Suprapubic skin (tissue), 4 donors: Measurements from ENCODE around the gene PAPSS2. TPM values are rescaled to one million over a fixed set of nuclear protein-coding genes. Genes with fewer than 3 reads are reported as not detected.

ENCODE experiments used
- DNase-seq, 2 donors: peaks; one replicate each; pipeline ENCODE4 v3.0.0-alpha.2; 2019; ENCODE audit warnings: low spot score in 2 of 2
- H3K27ac ChIP-seq: fragments of 200-600 bp; sonication (generic); one replicate; pipeline ENCODE4 v1.5.1; 2019
- H3K27me3 ChIP-seq: fragments of 200-600 bp; sonication (generic); one replicate; pipeline ENCODE4 v1.5.1; 2019
- H3K36me3 ChIP-seq: fragments of 200-600 bp; sonication (generic); one replicate; pipeline ENCODE4 v1.5.1; 2019
- H3K4me1 ChIP-seq: fragments of 200-600 bp; sonication (generic); one replicate; pipeline ENCODE4 v1.5.1; 2019
- H3K4me3 ChIP-seq: fragments of 200-600 bp; sonication (generic); one replicate; pipeline ENCODE4 v1.5.1; 2019; ENCODE audit warnings: mild to moderate bottlenecking
- H3K9me3 ChIP-seq: fragments of 200-600 bp; sonication (generic); one replicate; pipeline ENCODE4 v1.5.1; 2019
- EP300 ChIP-seq: sonication (generic); formaldehyde crosslinking; IDR thresholded peaks from one replicate; pipeline ENCODE4 v1.6.1; 2017; ENCODE audit warnings: antibody characterized with exemption
- POLR2A ChIP-seq, 2 donors: fragments of 450-650 bp; IDR thresholded peaks; one replicate each; pipeline ENCODE4 v1.6.1; 2017; ENCODE audit warnings: antibody characterized with exemption in 2 of 2, mild to moderate bottlenecking in 2 of 2, moderate library complexity in 2 of 2
- POLR2AphosphoS5 ChIP-seq, 3 donors: sonication (generic); formaldehyde crosslinking; IDR thresholded peaks; one replicate each; pipeline ENCODE4 v1.6.1; 2017; ENCODE audit warnings: antibody characterized with exemption in 3 of 3
- WGBS: methylation state at CpG from one replicate; pipeline ENCODE4 v1.1.5; 2018; 5-methylcytosine and 5-hydroxymethylcytosine counted together
- total RNA-seq, 4 donors: library from RNA; depleted of rRNA; stranded (reverse); fragments of >200 nt; gene quantifications; one replicate each; pipeline ENCODE4 v1.1.0, GENCODE V29; 2016
- TF ChIP-seq, protein P1 (sequence below), 2 donors: fragments of 200-600 bp in 1 of 2; fragments of 450-650 bp in 1 of 2; sonication (generic) in 1 of 2; IDR thresholded peaks; one replicate each; pipeline ENCODE4 v1.5.1; 2016 to 2019; ENCODE audit warnings: antibody characterized with exemption in 2 of 2, mild to moderate bottlenecking in 1 of 2, moderate library complexity in 1 of 2

The PAPSS2 gene
- total RNA-seq, 4 donors from 2014 or later, result 2.4 to 5.6 (median 3.4) TPM

DNA sequence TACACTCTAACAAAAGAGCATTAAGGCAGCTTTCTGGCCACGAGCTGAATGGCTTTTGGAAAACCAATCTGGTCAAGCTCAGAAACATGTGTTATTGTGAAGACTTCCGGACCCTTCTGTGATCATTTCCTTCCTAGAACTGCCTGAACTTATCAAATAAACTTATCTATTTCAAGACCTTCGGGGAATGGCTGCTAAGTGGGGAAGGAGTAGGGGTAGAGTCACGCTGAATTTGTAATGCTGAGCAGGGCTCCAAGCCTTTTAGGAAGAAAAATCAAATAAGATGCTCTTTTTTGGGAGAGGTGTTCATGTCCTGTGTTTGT is 56.6 kb downstream of the PAPSS2 start:
- Histone ChIP-seq H3K4me3 (no peak overlapping the region), H3K27ac (no peak overlapping the region), H3K27me3 (no peaks in the 10 kb centered on the region), H3K36me3 (no peaks in the 10 kb centered on the region), H3K9me3 (no peaks in the 10 kb centered on the region), H3K4me1 (peaks cover 5% of the 10 kb centered on the region)
- TF ChIP-seq EP300 (no peak), POLR2A (IDR thresholded peaks at IDR 0.05) (no peak), POLR2AphosphoS5 (IDR thresholded peaks at IDR 0.05) (no peak)
- TF ChIP-seq, protein P1, sequence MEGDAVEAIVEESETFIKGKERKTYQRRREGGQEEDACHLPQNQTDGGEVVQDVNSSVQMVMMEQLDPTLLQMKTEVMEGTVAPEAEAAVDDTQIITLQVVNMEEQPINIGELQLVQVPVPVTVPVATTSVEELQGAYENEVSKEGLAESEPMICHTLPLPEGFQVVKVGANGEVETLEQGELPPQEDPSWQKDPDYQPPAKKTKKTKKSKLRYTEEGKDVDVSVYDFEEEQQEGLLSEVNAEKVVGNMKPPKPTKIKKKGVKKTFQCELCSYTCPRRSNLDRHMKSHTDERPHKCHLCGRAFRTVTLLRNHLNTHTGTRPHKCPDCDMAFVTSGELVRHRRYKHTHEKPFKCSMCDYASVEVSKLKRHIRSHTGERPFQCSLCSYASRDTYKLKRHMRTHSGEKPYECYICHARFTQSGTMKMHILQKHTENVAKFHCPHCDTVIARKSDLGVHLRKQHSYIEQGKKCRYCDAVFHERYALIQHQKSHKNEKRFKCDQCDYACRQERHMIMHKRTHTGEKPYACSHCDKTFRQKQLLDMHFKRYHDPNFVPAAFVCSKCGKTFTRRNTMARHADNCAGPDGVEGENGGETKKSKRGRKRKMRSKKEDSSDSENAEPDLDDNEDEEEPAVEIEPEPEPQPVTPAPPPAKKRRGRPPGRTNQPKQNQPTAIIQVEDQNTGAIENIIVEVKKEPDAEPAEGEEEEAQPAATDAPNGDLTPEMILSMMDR (IDR thresholded peaks at IDR 0.05), result no peak
- 69% methylated on average over 4 of the region's 4 CpGs for whole genome bisulfite sequencing
- no peak for DNase-seq

DNA sequence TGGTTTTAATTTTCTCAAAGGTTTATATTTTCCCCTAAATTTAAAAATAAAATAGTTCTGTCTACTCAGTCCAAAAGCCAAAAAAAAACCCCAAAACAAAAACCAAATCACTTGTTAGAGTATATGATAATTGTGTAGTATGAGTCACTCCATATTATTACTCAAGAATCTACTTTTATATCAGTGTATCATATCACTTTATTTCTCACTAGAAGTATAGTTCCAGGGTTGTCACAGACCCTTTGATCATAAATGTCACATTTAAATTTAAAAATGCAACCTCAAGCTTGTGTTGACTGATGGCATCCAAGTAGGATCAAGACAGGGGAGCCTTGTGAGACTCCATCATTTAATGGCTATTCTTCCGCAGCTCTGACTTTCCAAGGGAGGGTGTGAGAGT is 61.0 kb downstream of the PAPSS2 start:
- TF ChIP-seq EP300, result no peak
- TF ChIP-seq POLR2A (IDR thresholded peaks at IDR 0.05), result no peak
- TF ChIP-seq, protein P1 (IDR thresholded peaks at IDR 0.05), result no peak
- TF ChIP-seq POLR2AphosphoS5 (IDR thresholded peaks at IDR 0.05), result no peak
- Histone ChIP-seq H3K9me3 (no peaks in the 10 kb centered on the region), H3K4me1 (peaks cover 5% of the 10 kb centered on the region), H3K27me3 (no peaks in the 10 kb centered on the region), H3K36me3 (no peaks in the 10 kb centered on the region), H3K4me3 (no peak overlapping the region), H3K27ac (no peak overlapping the region)
- DNase-seq, result no peak
- whole genome bisulfite sequencing, result 95% methylated on average over 1 of the region's 1 CpG

DNA sequence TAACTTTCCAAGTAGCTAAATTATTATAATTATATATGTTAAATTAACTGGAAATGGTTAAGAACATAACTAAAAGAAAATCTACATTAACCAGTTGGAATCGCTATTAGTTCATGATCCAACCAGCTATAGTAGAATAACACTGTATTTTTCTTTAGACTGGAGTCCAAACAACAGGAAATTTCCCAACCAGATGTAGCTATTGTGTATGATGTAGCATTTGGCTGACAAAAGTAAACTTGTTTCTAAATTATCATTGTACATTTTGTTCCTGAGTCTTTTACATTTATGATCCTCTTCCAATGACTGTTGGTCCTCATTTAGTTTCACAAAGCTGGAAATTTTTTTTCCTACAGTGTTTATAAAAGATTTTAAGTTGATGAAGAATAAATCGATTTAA is 62.1 kb downstream of the PAPSS2 start:
- Histone ChIP-seq H3K36me3 (no peaks in the 10 kb centered on the region), H3K9me3 (no peaks in the 10 kb centered on the region), H3K27me3 (no peaks in the 10 kb centered on the region), H3K27ac (no peak overlapping the region), H3K4me1 (no peaks in the 10 kb centered on the region), H3K4me3 (no peak overlapping the region)
- TF ChIP-seq EP300 (no peak), POLR2A (IDR thresholded peaks at IDR 0.05) (no peak), POLR2AphosphoS5 (IDR thresholded peaks at IDR 0.05) (no peak)
- TF ChIP-seq, protein P1 (IDR thresholded peaks at IDR 0.05), result no peak
- 89% methylated on average over 2 of the region's 2 CpGs for WGBS
- DNase-seq, result no peak

DNA sequence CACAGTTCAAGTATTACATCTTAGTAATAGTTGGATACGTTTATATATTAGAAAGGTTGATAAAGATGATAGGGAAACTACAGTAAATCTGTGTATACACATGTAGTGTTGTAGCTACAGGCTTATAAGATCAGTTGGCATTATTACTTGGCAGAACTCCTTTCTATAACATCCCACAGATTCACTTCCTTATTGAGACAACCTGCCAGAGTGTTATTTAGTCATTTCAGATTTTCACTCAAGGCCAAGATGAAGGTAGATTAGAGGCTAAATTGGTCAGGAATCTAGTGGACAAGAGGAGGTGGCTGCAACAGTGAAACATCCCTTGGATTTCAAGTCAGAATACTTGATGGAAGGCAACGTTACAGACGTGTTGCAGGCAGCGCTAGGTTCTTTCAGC is 63.0 kb downstream of the PAPSS2 start:
- 56% methylated on average over 4 of the region's 4 CpGs for WGBS
- DNase-seq, result no peak
- H3K27ac ChIP-seq, result no peak overlapping the region
- no peaks in the 10 kb centered on the region for H3K27me3 ChIP-seq
- no peak overlapping the region for H3K4me3 ChIP-seq
- H3K9me3 ChIP-seq, result no peaks in the 10 kb centered on the region
- TF ChIP-seq EP300, result no peak
- TF ChIP-seq, protein P1 (IDR thresholded peaks at IDR 0.05), result no peak
- no peak for TF ChIP-seq POLR2A (IDR thresholded peaks at IDR 0.05)
- TF ChIP-seq POLR2AphosphoS5 (IDR thresholded peaks at IDR 0.05), result no peak
- no peaks in the 10 kb centered on the region for H3K4me1 ChIP-seq
- no peaks in the 10 kb centered on the region for H3K36me3 ChIP-seq

DNA sequence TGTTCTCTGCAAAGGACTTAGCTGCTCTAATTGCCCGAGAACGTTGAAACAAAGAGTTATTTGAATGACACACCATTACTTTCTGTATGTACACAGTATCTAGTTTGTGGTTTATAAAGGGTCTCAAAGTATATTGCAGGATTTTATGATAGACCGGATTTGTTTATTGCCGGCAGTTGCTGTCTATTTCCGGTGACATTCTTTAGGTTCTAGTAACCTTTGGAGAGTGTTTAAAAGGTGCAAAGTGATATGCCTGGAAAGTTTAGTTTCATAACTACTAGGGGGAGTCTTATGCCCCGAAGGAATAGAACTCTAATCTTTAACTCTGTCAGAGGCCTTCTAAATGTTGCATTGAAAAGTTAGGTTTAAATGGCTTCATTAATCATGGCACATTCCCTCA is 63.8 kb downstream of the PAPSS2 start:
- H3K27me3 ChIP-seq, result no peaks in the 10 kb centered on the region

More for the DNA sequence above, 63.8 kb downstream of the PAPSS2 start:
- Histone ChIP-seq H3K27ac (no peak overlapping the region), H3K4me3 (no peak overlapping the region), H3K9me3 (no peaks in the 10 kb centered on the region), H3K4me1 (no peaks in the 10 kb centered on the region), H3K36me3 (no peaks in the 10 kb centered on the region)
- TF ChIP-seq POLR2AphosphoS5 (IDR thresholded peaks at IDR 0.05) (no peak), EP300 (no peak), POLR2A (IDR thresholded peaks at IDR 0.05) (no peak)
- TF ChIP-seq, protein P1 (IDR thresholded peaks at IDR 0.05), result no peak
- DNase-seq, result no peak
- 70% methylated on average over 6 of the region's 6 CpGs for WGBS
